ENCODE results near the gene PDILT.

PDILT gene

GRCh38 chr16:20352615-20353014 lies 51.9 kb downstream of the PDILT start, which contains the start of gene UMOD:
Gene UMOD, minus strand, starts transcription at chr16:20352715. Its CDS starts 1,978 bp downstream, at chr16:20350737.
- no peaks in the 10 kb centered on the region for H3K36me3 ChIP-seq (ENCODE audit: insufficient read depth, low read length)
- H3K27ac ChIP-seq = no peak within 1 kb of the TSS
- TF ChIP-seq FOXP2 (optimal IDR thresholded peaks at IDR 0.05; ENCODE audit: control extremely low read depth, extremely low read length, insufficient read depth) (no peak), EZH2 (IDR thresholded peaks at IDR 0.05) (no peak), POLR2AphosphoS5 (IDR thresholded peaks at IDR 0.05; ENCODE audit: borderline replicate concordance, low read depth, low read length) (no peak)
- H3K4me3 ChIP-seq = no peak within 1 kb of the TSS
- no peak for DNase-seq (ENCODE audit: low read depth, low spot score)
- H3K9ac ChIP-seq (ENCODE audit: insufficient read length) = no peak within 1 kb of the TSS
- no peaks in the 10 kb centered on the region for H3K9me3 ChIP-seq (ENCODE audit: low read depth, low read length)

- no peaks in the 10 kb centered on the region for H3K9me3 ChIP-seq (ENCODE audit: low read depth, low read length)
- no peak for TF ChIP-seq POLR2AphosphoS5 (IDR thresholded peaks at IDR 0.05; ENCODE audit: borderline replicate concordance, low read depth, low read length)
- no peak for TF ChIP-seq EZH2 (IDR thresholded peaks at IDR 0.05)
- TF ChIP-seq FOXP2 (optimal IDR thresholded peaks at IDR 0.05; ENCODE audit: control extremely low read depth, extremely low read length, insufficient read depth) = no peak
- no peak overlapping the region for H3K4me3 ChIP-seq
- H3K27ac ChIP-seq = no peak overlapping the region
- DNase-seq (ENCODE audit: low read depth, low spot score) = no peak
- H3K9ac ChIP-seq (ENCODE audit: insufficient read length) = no peak overlapping the region
- H3K36me3 ChIP-seq (ENCODE audit: insufficient read depth, low read length) = no peaks in the 10 kb centered on the region
These were observed 54.9 kb downstream of the PDILT start for GRCh38 chr16:20349615-20350014.

- Histone ChIP-seq H3K4me3 (no peak overlapping the region), H3K9ac (ENCODE audit: insufficient read length) (no peak overlapping the region), H3K27ac (no peak overlapping the region), H3K9me3 (ENCODE audit: low read depth, low read length) (no peaks in the 10 kb centered on the region), H3K36me3 (ENCODE audit: insufficient read depth, low read length) (no peaks in the 10 kb centered on the region)
- TF ChIP-seq POLR2AphosphoS5 (IDR thresholded peaks at IDR 0.05; ENCODE audit: borderline replicate concordance, low read depth, low read length) = no peak
- no peak for DNase-seq (ENCODE audit: low read depth, low spot score)
These were observed 56.0 kb downstream of the PDILT start for GRCh38 chr16:20348365-20349185.

GRCh38 chr16:20347666-20348364 lies 56.7 kb downstream of the PDILT start:
- Histone ChIP-seq H3K27ac (no peak overlapping the region), H3K9ac (ENCODE audit: insufficient read length) (no peak overlapping the region), H3K36me3 (ENCODE audit: insufficient read depth, low read length) (no peaks in the 10 kb centered on the region), H3K9me3 (ENCODE audit: low read depth, low read length) (no peaks in the 10 kb centered on the region), H3K4me3 (no peak overlapping the region)
- TF ChIP-seq POLR2AphosphoS5 (IDR thresholded peaks at IDR 0.05; ENCODE audit: borderline replicate concordance, low read depth, low read length) (no peak), EZH2 (IDR thresholded peaks at IDR 0.05) (no peak)
- no peak for DNase-seq (ENCODE audit: low read depth, low spot score)

- H3K36me3 ChIP-seq (ENCODE audit: insufficient read depth, low read length) = no peaks in the 10 kb centered on the region
- no peak overlapping the region for H3K27ac ChIP-seq
- H3K9me3 ChIP-seq (ENCODE audit: low read depth, low read length) = no peaks in the 10 kb centered on the region
- DNase-seq (ENCODE audit: low read depth, low spot score) = no peak
- TF ChIP-seq FOXP2 (optimal IDR thresholded peaks at IDR 0.05; ENCODE audit: control extremely low read depth, extremely low read length, insufficient read depth) (no peak), EZH2 (IDR thresholded peaks at IDR 0.05) (no peak), POLR2AphosphoS5 (IDR thresholded peaks at IDR 0.05; ENCODE audit: borderline replicate concordance, low read depth, low read length) (no peak)
- no peak overlapping the region for H3K9ac ChIP-seq (ENCODE audit: insufficient read length)
- no peak overlapping the region for H3K4me3 ChIP-seq
These were observed 59.9 kb downstream of the PDILT start for GRCh38 chr16:20344611-20345010.

GRCh38 chr16:20339744-20340143 lies 64.8 kb downstream of the PDILT start:
- DNase-seq (ENCODE audit: low read depth, low spot score) = no peak
- no peaks in the 10 kb centered on the region for H3K9me3 ChIP-seq (ENCODE audit: low read depth, low read length)
- TF ChIP-seq POLR2AphosphoS5 (IDR thresholded peaks at IDR 0.05; ENCODE audit: borderline replicate concordance, low read depth, low read length) (no peak), EZH2 (IDR thresholded peaks at IDR 0.05) (no peak), FOXP2 (optimal IDR thresholded peaks at IDR 0.05; ENCODE audit: control extremely low read depth, extremely low read length, insufficient read depth) (no peak)
- no peak overlapping the region for H3K4me3 ChIP-seq
- no peak overlapping the region for H3K27ac ChIP-seq
- H3K36me3 ChIP-seq (ENCODE audit: insufficient read depth, low read length) = no peaks in the 10 kb centered on the region
- no peak overlapping the region for H3K9ac ChIP-seq (ENCODE audit: insufficient read length)

- Histone ChIP-seq H3K9ac (ENCODE audit: insufficient read length) (no peak overlapping the region), H3K4me3 (no peak overlapping the region), H3K27ac (no peak overlapping the region), H3K36me3 (ENCODE audit: insufficient read depth, low read length) (no peaks in the 10 kb centered on the region), H3K9me3 (ENCODE audit: low read depth, low read length) (no peaks in the 10 kb centered on the region)
- TF ChIP-seq POLR2AphosphoS5 (IDR thresholded peaks at IDR 0.05; ENCODE audit: borderline replicate concordance, low read depth, low read length) (no peak), EZH2 (IDR thresholded peaks at IDR 0.05) (no peak), FOXP2 (optimal IDR thresholded peaks at IDR 0.05; ENCODE audit: control extremely low read depth, extremely low read length, insufficient read depth) (no peak)
- no peak for DNase-seq (ENCODE audit: low read depth, low spot score)
These were observed 67.6 kb downstream of the PDILT start for GRCh38 chr16:20336955-20337354.

- DNase-seq (ENCODE audit: low read depth, low spot score) = no peak
These were observed 70.1 kb downstream of the PDILT start for GRCh38 chr16:20334396-20334795.

More at GRCh38 chr16:20334396-20334795, 70.1 kb downstream of the PDILT start:
- no peak for TF ChIP-seq POLR2AphosphoS5 (IDR thresholded peaks at IDR 0.05; ENCODE audit: borderline replicate concordance, low read depth, low read length)
- Histone ChIP-seq H3K36me3 (ENCODE audit: insufficient read depth, low read length) (no peaks in the 10 kb centered on the region), H3K27ac (no peak overlapping the region), H3K9me3 (ENCODE audit: low read depth, low read length) (no peaks in the 10 kb centered on the region), H3K4me3 (no peak overlapping the region), H3K9ac (ENCODE audit: insufficient read length) (no peak overlapping the region)

All from SK-N-MC (cell line).